Activated naive CD8-positive, alpha-beta T cell treated with anti-CD3 and anti-CD28 coated beads for 36 hours (primary cell): ENCODE results near the gene NFIA. TPM values are rescaled to one million over a fixed set of nuclear protein-coding genes. Genes with fewer than 3 reads are reported as not detected.

ENCODE experiments used
- DNase-seq: peaks from one replicate; pipeline ENCODE4 v3.0.0; 2021
- H3K27ac Mint-ChIP-seq: one replicate; pipeline ENCODE4 v1.8.0; 2022; ENCODE audit warnings: mild to moderate bottlenecking, moderate library complexity, mixed read lengths
- H3K27me3 Mint-ChIP-seq: one replicate; pipeline ENCODE4 v1.8.0; 2022; ENCODE audit warnings: mild to moderate bottlenecking, mixed read lengths
- H3K36me3 Mint-ChIP-seq: one replicate; pipeline ENCODE4 v1.8.0; 2021; ENCODE audit warnings: mild to moderate bottlenecking, mixed read lengths
- H3K4me1 Mint-ChIP-seq: one replicate; pipeline ENCODE4 v1.8.0; 2021; ENCODE audit warnings: mixed read lengths
- H3K4me3 Mint-ChIP-seq: one replicate; pipeline ENCODE4 v1.8.0; 2022; ENCODE audit warnings: mild to moderate bottlenecking, moderate library complexity, mixed read lengths
- H3K9me3 Mint-ChIP-seq: one replicate; pipeline ENCODE4 v1.8.0; 2022; ENCODE audit warnings: mixed read lengths
- total RNA-seq, 2 experiments: library from RNA; stranded (reverse); gene quantifications; one replicate each; pipeline ENCODE4 v1.2.3, GENCODE V29; 2021

The NFIA gene
- total RNA-seq, 2 experiments from 2014 or later: 1.3 to 1.7 TPM

- Mint-ChIP-seq H3K27me3 (peaks cover 16% of the 10 kb centered on the region), H3K36me3 (peaks cover 2% of the 10 kb centered on the region), H3K4me3 (no peak overlapping the region), H3K9me3 (no peaks in the 10 kb centered on the region), H3K27ac (no peak overlapping the region), H3K4me1 (peaks cover 16% of the 10 kb centered on the region)
- no peak for DNase-seq
Observed at GRCh38 chr1:61085206-61085982, 3.0 kb downstream of the NFIA start.

DNA sequence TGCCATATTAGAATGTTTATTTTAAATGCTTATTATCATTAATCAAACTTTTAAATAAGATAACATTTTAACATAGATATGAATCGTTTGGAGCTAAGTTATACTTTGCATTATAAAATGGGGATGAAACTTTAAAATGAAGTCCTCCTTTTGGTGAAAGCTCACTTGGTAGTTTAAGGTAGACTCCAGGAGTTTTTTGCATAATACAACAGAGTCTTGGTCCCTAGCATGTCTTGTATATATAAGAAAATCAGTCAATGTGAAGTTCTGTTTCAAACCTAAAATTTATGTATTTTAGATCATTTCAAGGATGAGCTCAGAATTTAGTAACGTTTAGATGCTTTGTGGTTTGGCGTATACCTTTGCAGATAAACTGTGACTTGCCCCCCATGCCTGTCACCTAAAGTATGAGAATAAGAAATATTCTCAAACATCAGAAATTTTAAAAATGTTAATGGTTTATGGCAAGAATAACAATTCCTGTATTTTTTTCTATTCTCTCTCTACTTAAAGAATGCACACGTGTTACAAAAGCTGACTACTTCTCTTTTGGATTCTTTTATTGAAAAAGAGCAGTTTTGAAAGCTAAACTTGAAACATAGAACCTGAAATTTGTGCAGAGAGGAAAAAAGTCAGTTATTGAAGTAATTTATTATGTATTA is 3.8 kb downstream of the NFIA start:
- Mint-ChIP-seq H3K27me3 (peaks cover 12% of the 10 kb centered on the region), H3K36me3 (peaks cover 2% of the 10 kb centered on the region), H3K4me3 (no peak overlapping the region), H3K27ac (no peak overlapping the region), H3K9me3 (no peaks in the 10 kb centered on the region), H3K4me1 (peaks cover 11% of the 10 kb centered on the region)
- no peak for DNase-seq

- H3K27ac Mint-ChIP-seq: no peak overlapping the region
- peaks cover 12% of the 10 kb centered on the region for H3K27me3 Mint-ChIP-seq
- peaks cover 13% of the 10 kb centered on the region for H3K4me1 Mint-ChIP-seq
- peaks cover 2% of the 10 kb centered on the region for H3K36me3 Mint-ChIP-seq
- H3K4me3 Mint-ChIP-seq: no peak overlapping the region
- no peak for DNase-seq
- no peaks in the 10 kb centered on the region for H3K9me3 Mint-ChIP-seq
Observed at GRCh38 chr1:61087571-61087970, 5.2 kb downstream of the NFIA start.

GRCh38 chr1:61088163-61088974 is 6.0 kb downstream of the NFIA start:
- H3K27me3 Mint-ChIP-seq: peaks cover 12% of the 10 kb centered on the region
- peaks cover 2% of the 10 kb centered on the region for H3K36me3 Mint-ChIP-seq
- no peak overlapping the region for H3K4me3 Mint-ChIP-seq
- DNase-seq: no peak
- no peak overlapping the region for H3K27ac Mint-ChIP-seq
- no peaks in the 10 kb centered on the region for H3K9me3 Mint-ChIP-seq
- peaks cover 15% of the 10 kb centered on the region for H3K4me1 Mint-ChIP-seq

DNA sequence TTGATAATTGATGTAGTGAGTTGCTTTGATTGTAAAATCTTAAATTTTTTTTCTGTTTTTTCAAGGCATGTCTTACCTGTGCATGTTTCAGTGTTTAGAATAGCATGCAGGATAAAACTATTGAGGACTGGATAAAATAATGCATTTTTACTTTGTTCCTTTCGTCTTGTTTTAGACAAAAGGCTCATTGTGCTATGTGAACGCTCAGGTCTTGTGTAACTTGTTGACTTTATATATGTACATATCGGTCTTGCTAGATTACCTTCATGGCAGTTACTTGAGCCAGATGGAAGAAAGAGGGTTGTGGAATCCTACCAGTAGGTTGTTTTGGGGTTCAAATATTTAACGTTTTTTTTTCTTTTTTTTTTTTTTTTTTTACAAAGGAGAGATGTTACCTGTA is 7.0 kb downstream of the NFIA start:
- Mint-ChIP-seq H3K4me3 (no peak overlapping the region), H3K36me3 (no peaks in the 10 kb centered on the region), H3K4me1 (peaks cover 20% of the 10 kb centered on the region), H3K9me3 (no peaks in the 10 kb centered on the region), H3K27me3 (peaks cover 4% of the 10 kb centered on the region), H3K27ac (no peak overlapping the region)
- DNase-seq: no peak

- no peak overlapping the region for H3K27ac Mint-ChIP-seq
- H3K27me3 Mint-ChIP-seq: no peaks in the 10 kb centered on the region
- H3K4me3 Mint-ChIP-seq: no peak overlapping the region
- H3K9me3 Mint-ChIP-seq: no peaks in the 10 kb centered on the region
- peaks cover 20% of the 10 kb centered on the region for H3K4me1 Mint-ChIP-seq
- H3K36me3 Mint-ChIP-seq: no peaks in the 10 kb centered on the region
- no peak for DNase-seq
Observed at GRCh38 chr1:61089741-61090140, 7.4 kb downstream of the NFIA start.

DNA sequence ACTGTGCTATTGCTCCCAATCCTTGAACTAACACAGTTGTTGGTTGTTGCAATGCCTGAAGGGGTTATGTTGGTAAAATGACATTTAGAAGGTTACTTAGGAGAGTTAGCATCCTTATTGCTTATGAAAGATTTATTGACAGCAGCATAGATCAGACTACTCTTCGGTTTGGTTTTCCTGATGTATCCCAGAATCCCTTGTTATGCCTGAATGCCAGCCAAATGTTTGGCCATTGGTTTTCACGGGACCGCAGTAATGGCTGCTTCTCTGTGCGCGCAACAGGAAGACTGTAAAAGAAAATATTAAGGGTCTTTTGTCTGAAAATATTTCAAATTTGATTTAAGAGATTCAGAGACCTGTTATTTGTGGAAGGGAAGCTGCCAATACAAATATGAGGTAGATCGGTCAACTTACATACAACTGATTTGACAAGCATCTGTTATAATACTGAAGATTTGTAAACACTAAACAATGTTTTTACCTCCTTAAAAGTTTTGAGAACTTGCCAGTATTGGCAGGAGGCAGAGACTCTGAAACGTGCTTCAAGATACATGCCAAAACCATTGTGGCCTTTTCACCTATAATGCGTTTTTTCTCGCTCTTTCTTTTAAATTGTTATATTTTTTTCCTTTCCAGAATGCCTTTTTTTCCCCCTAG is 8.3 kb downstream of the NFIA start:
- Mint-ChIP-seq H3K4me3 (no peak overlapping the region), H3K4me1 (peaks cover 22% of the 10 kb centered on the region), H3K36me3 (no peaks in the 10 kb centered on the region), H3K27ac (no peak overlapping the region), H3K9me3 (no peaks in the 10 kb centered on the region), H3K27me3 (no peaks in the 10 kb centered on the region)
- no peak for DNase-seq

DNA sequence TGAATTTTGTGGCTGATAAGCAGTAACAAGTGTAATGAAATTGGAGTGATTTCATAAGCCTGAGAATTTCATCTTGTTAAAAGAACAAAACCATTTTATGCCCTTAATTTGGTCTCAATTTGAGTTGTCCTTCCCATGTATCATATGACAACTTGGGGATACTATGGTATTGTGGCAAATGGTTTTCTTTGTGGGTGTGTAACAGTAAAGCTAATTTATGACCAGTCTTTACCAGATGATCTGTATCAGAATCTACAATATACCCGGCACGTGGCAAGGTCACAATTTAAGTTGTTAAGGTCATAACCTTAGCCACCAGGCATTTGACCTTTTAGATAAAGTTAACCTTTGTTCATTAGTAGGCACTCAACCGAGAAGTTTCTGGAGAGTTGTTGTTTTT is 9.1 kb downstream of the NFIA start:
- H3K4me3 Mint-ChIP-seq: no peak overlapping the region
- H3K4me1 Mint-ChIP-seq: peaks cover 22% of the 10 kb centered on the region
- no peaks in the 10 kb centered on the region for H3K9me3 Mint-ChIP-seq
- no peaks in the 10 kb centered on the region for H3K27me3 Mint-ChIP-seq
- DNase-seq: no peak
- H3K27ac Mint-ChIP-seq: no peak overlapping the region
- H3K36me3 Mint-ChIP-seq: no peaks in the 10 kb centered on the region

GRCh38 chr1:61092642-61093041 is 10.3 kb downstream of the NFIA start:
- H3K27ac Mint-ChIP-seq: no peak overlapping the region
- H3K4me3 Mint-ChIP-seq: no peak overlapping the region
- H3K4me1 Mint-ChIP-seq: peaks cover 28% of the 10 kb centered on the region
- no peak for DNase-seq
- no peaks in the 10 kb centered on the region for H3K9me3 Mint-ChIP-seq
- no peaks in the 10 kb centered on the region for H3K27me3 Mint-ChIP-seq
- H3K36me3 Mint-ChIP-seq: no peaks in the 10 kb centered on the region

- H3K4me3 Mint-ChIP-seq: no peak overlapping the region
- H3K27ac Mint-ChIP-seq: no peak overlapping the region
Observed at GRCh38 chr1:61093525-61094137, 11.3 kb downstream of the NFIA start.

DNA sequence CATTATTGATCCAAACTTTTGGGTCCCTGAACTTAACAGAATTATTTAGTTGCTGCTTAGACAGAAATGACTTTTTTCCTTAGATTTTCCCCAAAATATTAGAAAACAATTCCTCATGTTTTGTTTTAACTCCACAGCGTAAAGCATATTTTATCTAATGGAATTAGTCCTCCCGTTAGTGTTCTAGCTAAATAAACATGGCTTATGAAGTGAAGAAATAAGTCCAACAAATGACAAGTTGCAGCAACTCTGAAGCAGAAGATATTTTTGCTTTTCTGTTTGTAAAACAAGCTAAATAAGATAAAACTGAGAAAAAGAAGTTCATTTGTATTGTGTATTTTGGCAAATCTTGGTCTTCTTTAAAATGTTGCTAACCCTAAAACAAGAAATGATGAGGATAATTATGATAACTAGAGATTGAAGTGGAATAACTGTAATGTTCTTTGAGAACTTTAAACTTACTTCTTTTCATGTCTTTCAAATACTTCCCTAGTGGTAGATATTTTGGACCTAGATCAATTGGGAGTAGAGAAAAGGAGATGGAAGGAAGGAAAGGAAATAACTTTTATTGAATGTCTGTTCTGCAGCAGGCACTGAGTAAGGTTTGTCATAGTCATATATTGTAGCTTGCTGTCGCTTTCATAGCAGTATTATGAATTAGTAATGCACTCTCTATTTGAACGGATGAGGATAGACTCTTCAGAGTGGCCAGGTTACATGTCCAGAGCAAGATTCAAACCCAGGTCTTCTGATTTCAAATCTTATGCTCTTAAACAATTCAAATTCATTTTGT is 12.5 kb downstream of the NFIA start:
- Mint-ChIP-seq H3K9me3 (no peaks in the 10 kb centered on the region), H3K27ac (no peak overlapping the region), H3K36me3 (no peaks in the 10 kb centered on the region), H3K27me3 (no peaks in the 10 kb centered on the region), H3K4me3 (no peak overlapping the region), H3K4me1 (peaks cover 35% of the 10 kb centered on the region)
- DNase-seq: no peak

More at GRCh38 chr1:61093525-61094137, 11.3 kb downstream of the NFIA start:
- Mint-ChIP-seq H3K27me3 (no peaks in the 10 kb centered on the region), H3K36me3 (no peaks in the 10 kb centered on the region), H3K4me1 (peaks cover 29% of the 10 kb centered on the region), H3K9me3 (no peaks in the 10 kb centered on the region)
- no peak for DNase-seq

- H3K4me3 Mint-ChIP-seq: no peak overlapping the region
- H3K9me3 Mint-ChIP-seq: no peaks in the 10 kb centered on the region
- H3K27ac Mint-ChIP-seq: no peak overlapping the region
- H3K27me3 Mint-ChIP-seq: no peaks in the 10 kb centered on the region
- peaks cover 37% of the 10 kb centered on the region for H3K4me1 Mint-ChIP-seq
- H3K36me3 Mint-ChIP-seq: no peaks in the 10 kb centered on the region
- DNase-seq: no peak
Observed at GRCh38 chr1:61095470-61095812, 13.1 kb downstream of the NFIA start.

DNA sequence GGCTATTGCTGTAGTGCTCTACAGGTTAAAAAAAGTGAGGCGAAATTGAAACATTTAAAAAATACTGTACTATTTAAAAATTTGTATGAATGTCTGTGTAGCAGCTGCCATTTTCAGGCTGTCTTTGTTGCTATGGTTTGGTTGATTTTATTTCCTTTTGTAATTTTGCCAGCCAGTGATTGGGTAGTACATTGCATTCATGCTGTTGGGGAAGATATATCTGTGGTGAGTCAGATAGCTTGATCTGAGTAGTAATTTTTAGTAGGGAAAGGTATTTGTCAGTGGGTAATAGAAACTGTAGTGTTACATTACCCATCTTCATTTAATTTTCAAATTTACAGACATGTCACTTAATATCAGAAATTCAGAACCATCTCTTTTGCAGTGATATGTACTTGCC is 15.0 kb downstream of the NFIA start:
- no peak overlapping the region for H3K4me3 Mint-ChIP-seq
- peaks cover 32% of the 10 kb centered on the region for H3K4me1 Mint-ChIP-seq
- DNase-seq: no peak
- H3K27ac Mint-ChIP-seq: no peak overlapping the region
- H3K9me3 Mint-ChIP-seq: no peaks in the 10 kb centered on the region
- H3K27me3 Mint-ChIP-seq: no peaks in the 10 kb centered on the region
- H3K36me3 Mint-ChIP-seq: no peaks in the 10 kb centered on the region

DNA sequence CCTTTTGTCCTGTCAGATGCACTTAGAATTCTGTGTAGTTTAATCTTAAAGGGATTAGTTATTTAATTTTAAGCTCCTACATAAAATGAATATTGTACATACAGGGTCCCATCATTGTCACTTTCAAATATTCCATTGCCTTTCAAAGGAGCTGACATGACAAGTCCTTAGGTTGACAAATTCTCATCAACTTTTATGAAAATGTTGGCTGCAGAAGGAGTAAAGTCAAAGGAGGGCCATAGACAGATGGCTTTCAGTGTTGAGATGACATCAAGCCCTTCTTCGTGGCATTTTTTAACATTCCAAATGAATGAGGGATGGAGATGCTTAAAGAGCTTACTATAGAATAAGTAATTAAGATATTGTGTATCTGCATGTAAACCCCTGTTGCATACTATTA is 15.4 kb downstream of the NFIA start:
- no peaks in the 10 kb centered on the region for H3K36me3 Mint-ChIP-seq
- no peak for DNase-seq
- no peaks in the 10 kb centered on the region for H3K27me3 Mint-ChIP-seq
- no peak overlapping the region for H3K27ac Mint-ChIP-seq
- no peak overlapping the region for H3K4me3 Mint-ChIP-seq
- no peaks in the 10 kb centered on the region for H3K9me3 Mint-ChIP-seq
- H3K4me1 Mint-ChIP-seq: peaks cover 31% of the 10 kb centered on the region
